SK-N-SH treated with all-trans-retinoic acid at 6 μM for 48 hours (cell line): ENCODE data around the gene GRK6.

Source experiments
- ATAC-seq: fragments of 200-7000 bp; cut with Tn5 transposase; 3 replicates; pipeline ENCODE4 v1.9.1; 2020; ENCODE audit warnings: mild to moderate bottlenecking, moderate library complexity
- ARNTL ChIP-seq: fragments of 450-650 bp; formaldehyde crosslinking; IDR thresholded peaks from 2 replicates; pipeline ENCODE4 v1.5.0; 2020; ENCODE audit warnings: low read depth, mild to moderate bottlenecking, moderate library complexity, borderline replicate concordance
- BACH2 ChIP-seq: fragments of 250-450 bp; sonication (Bioruptor Pico); IDR thresholded peaks from 2 replicates; pipeline ENCODE4 v1.9.0; 2021; ENCODE audit warnings: mild to moderate bottlenecking, borderline replicate concordance
- CREB5 ChIP-seq: fragments of 250-450 bp; sonication (Bioruptor Pico); IDR thresholded peaks from 2 replicates; pipeline ENCODE4 v1.5.1; 2020; ENCODE audit warnings: low read depth, mild to moderate bottlenecking, moderate library complexity
- CSDC2 ChIP-seq: fragments of 250-450 bp; sonication (Bioruptor Pico); IDR thresholded peaks from 2 replicates; pipeline ENCODE4 v1.5.0; 2020; ENCODE audit warnings: mild to moderate bottlenecking, moderate library complexity
- CSRNP3 ChIP-seq: fragments of 250-450 bp; sonication (Bioruptor Pico); IDR thresholded peaks from 2 replicates; pipeline ENCODE4 v1.5.1; 2021; ENCODE audit warnings: mild to moderate bottlenecking, moderate library complexity
- GLIS3 ChIP-seq: fragments of 250-450 bp; sonication (Bioruptor Pico); IDR thresholded peaks from 2 replicates; pipeline ENCODE4 v1.5.0; 2020; ENCODE audit warnings: mild to moderate bottlenecking, moderate library complexity
- ISL1 ChIP-seq: fragments of 250-450 bp; sonication (Bioruptor Pico); IDR thresholded peaks from 2 replicates; pipeline ENCODE4 v2.1.2; 2022; ENCODE audit warnings: mild to moderate bottlenecking, moderate library complexity
- POU6F1 ChIP-seq: fragments of 250-450 bp; sonication (Bioruptor Pico); IDR thresholded peaks from 2 replicates; pipeline ENCODE4 v1.8.0; 2021; ENCODE audit warnings: low read depth, mild to moderate bottlenecking, moderate library complexity, borderline replicate concordance
- PPARA ChIP-seq: fragments of 250-450 bp; sonication (Bioruptor Pico); IDR thresholded peaks from 2 replicates; pipeline ENCODE4 v1.5.0; 2020; ENCODE audit warnings: mild to moderate bottlenecking, borderline replicate concordance
- RARB ChIP-seq: fragments of 250-450 bp; sonication (Bioruptor Pico); IDR thresholded peaks from 2 replicates; pipeline ENCODE4 v1.8.0; 2021; ENCODE audit warnings: mild to moderate bottlenecking, moderate library complexity
- SNAI2 ChIP-seq: fragments of 250-450 bp; sonication (Bioruptor Pico); IDR thresholded peaks from 2 replicates; pipeline ENCODE4 v1.5.0; 2020; ENCODE audit warnings: mild to moderate bottlenecking, moderate library complexity
- TCF4 ChIP-seq: fragments of 250-450 bp; sonication (Bioruptor Pico); IDR thresholded peaks from 2 replicates; pipeline ENCODE4 v1.8.0; 2021; ENCODE audit warnings: mild to moderate bottlenecking, moderate library complexity, borderline replicate concordance
- TSHZ2 ChIP-seq: fragments of 250-450 bp; sonication (Bioruptor Pico); IDR thresholded peaks from 2 replicates; pipeline ENCODE4 v1.5.0; 2020; ENCODE audit warnings: mild to moderate bottlenecking, moderate library complexity
- ZC3H10 ChIP-seq: fragments of 250-450 bp; sonication (Bioruptor Pico); IDR thresholded peaks from 2 replicates; pipeline ENCODE4 v1.5.1; 2021; ENCODE audit warnings: mild to moderate bottlenecking, moderate library complexity
- ZFP3 ChIP-seq: fragments of 250-450 bp; sonication (Bioruptor Pico); IDR thresholded peaks from 2 replicates; pipeline ENCODE4 v1.5.0; 2020; ENCODE audit warnings: mild to moderate bottlenecking, moderate library complexity
- ZFP30 ChIP-seq: fragments of 450-650 bp; formaldehyde crosslinking; IDR thresholded peaks from 2 replicates; pipeline ENCODE4 v1.5.0; 2022; ENCODE audit warnings: mild to moderate bottlenecking, moderate library complexity
- ZNF565 ChIP-seq: fragments of 450-650 bp; formaldehyde crosslinking; conservative IDR thresholded peaks from 2 replicates; pipeline ENCODE4 v1.5.0; 2020; ENCODE audit warnings: low read depth, mild to moderate bottlenecking, moderate library complexity
- ZNF70 ChIP-seq: fragments of 450-650 bp; formaldehyde crosslinking; IDR thresholded peaks from 2 replicates; pipeline ENCODE4 v1.5.0; 2020; ENCODE audit warnings: mild to moderate bottlenecking, moderate library complexity

Gene GRK6

GRCh38 chr5:177455661-177456590 is 29.4 kb downstream of the GRK6 start:
- TF ChIP-seq ZC3H10 (CRISPR knock-in tag) (no peak), TSHZ2 (CRISPR knock-in tag) (no peak), ISL1 (CRISPR knock-in tag) (no peak), BACH2 (CRISPR knock-in tag) (no peak), PPARA (CRISPR knock-in tag) (no peak), GLIS3 (CRISPR knock-in tag) (peak; percentile 80), TCF4 (CRISPR knock-in tag) (no peak), POU6F1 (CRISPR knock-in tag) (0 out of 2 replicates have a peak, but pooled peaks have one; percentile 25), ARNTL (CRISPR knock-in tag) (no peak), CSRNP3 (no peak)
- peak; percentile 37 for ATAC-seq

GRCh38 chr5:177456591-177456964 is 30.1 kb downstream of the GRK6 start:
- TF ChIP-seq BACH2 (CRISPR knock-in tag): no peak
- no peak for TF ChIP-seq TSHZ2 (CRISPR knock-in tag)
- TF ChIP-seq ARNTL (CRISPR knock-in tag): no peak
- TF ChIP-seq CSDC2 (CRISPR knock-in tag): no peak
- TF ChIP-seq ZC3H10 (CRISPR knock-in tag): no peak
- no peak for TF ChIP-seq SNAI2 (CRISPR knock-in tag)
- no peak for TF ChIP-seq CREB5
- TF ChIP-seq ZNF70 (CRISPR knock-in tag): no peak
- TF ChIP-seq ZFP3: no peak
- no peak for TF ChIP-seq POU6F1 (CRISPR knock-in tag)
- TF ChIP-seq ISL1 (CRISPR knock-in tag): no peak
- no peak for TF ChIP-seq RARB (CRISPR knock-in tag)
- TF ChIP-seq ZNF565: no peak
- no peak for TF ChIP-seq TCF4 (CRISPR knock-in tag)
- no peak for TF ChIP-seq ZFP30 (CRISPR knock-in tag)
- TF ChIP-seq GLIS3 (CRISPR knock-in tag): no peak
- TF ChIP-seq CSRNP3: no peak
- ATAC-seq: no peak
